Right atrium auricular region (tissue), 2 donors: ENCODE measurements around the gene CEP78. TPM values are rescaled to one million over a fixed set of nuclear protein-coding genes. Genes with fewer than 3 reads are reported as not detected.

Experiments used
- DNase-seq: peaks from one replicate; pipeline ENCODE4 v3.0.0-alpha.2; 2019; ENCODE audit warnings: low spot score
- H3K27ac ChIP-seq, 2 donors: fragments of 200-600 bp; sonication (generic); 1 replicate in 1 of 2; 2 replicates in 1 of 2; pipeline ENCODE4 v1.5.1; 2016 to 2019
- H3K27me3 ChIP-seq, 2 donors: fragments of 200-600 bp; sonication (generic); one replicate each; pipeline versions ENCODE4 v1.5.1 to v1.6.0; 2017 to 2019
- H3K36me3 ChIP-seq: fragments of 200-600 bp; sonication (generic); one replicate; pipeline ENCODE4 v1.5.1; 2016
- H3K4me1 ChIP-seq, 2 donors: fragments of 200-600 bp; sonication (generic); one replicate each; pipeline versions ENCODE4 v1.5.1 to v1.6.0; 2017 to 2019
- H3K4me3 ChIP-seq, 2 donors: fragments of 200-600 bp; sonication (generic); 1 replicate in 1 of 2; 2 replicates in 1 of 2; pipeline ENCODE4 v1.5.1; 2017 to 2019; ENCODE audit warnings: mild to moderate bottlenecking in 1 of 2, moderate library complexity in 1 of 2
- H3K9me3 ChIP-seq, 2 donors: fragments of 200-600 bp; sonication (generic); one replicate each; pipeline ENCODE4 v1.5.1; 2019
- total RNA-seq, 2 donors: library from RNA; depleted of rRNA; stranded (reverse); fragments of >200 nt; gene quantifications; one replicate each; pipeline ENCODE4 v1.1.0, GENCODE V29; 2016
- TF ChIP-seq, protein P1 (sequence below), 2 donors: fragments of 200-600 bp; sonication (generic); IDR thresholded peaks; one replicate each; pipeline ENCODE4 v1.5.1; 2019; ENCODE audit warnings: antibody characterized with exemption in 2 of 2

The CEP78 gene
- total RNA-seq, 2 donors from 2014 or later: 2.4 to 4.2 TPM

DNA sequence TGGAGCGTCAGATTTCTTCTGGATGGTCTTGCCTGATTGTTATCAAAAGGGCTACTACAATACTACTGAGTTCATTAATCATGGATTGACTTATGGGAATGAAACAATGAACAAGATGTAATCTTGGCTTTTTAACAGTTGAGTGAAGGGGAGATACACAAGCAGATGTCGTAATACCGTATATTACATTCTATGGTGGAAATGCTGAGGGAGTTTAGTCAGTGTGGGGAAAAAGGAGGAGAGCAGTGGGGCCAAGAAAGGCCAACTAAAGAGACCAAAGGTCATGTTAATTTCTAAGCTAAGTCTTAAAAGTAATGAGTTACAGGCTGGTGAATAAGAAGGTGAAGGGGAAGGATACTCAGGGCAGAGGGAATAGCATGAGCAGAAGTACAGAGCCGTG is 32.0 kb downstream of the CEP78 start:
- Histone ChIP-seq H3K27me3 (no peaks in the 10 kb centered on the region), H3K9me3 (no peaks in the 10 kb centered on the region), H3K36me3 (peaks cover 27% of the 10 kb centered on the region), H3K27ac (no peak overlapping the region), H3K4me1 (no peaks in the 10 kb centered on the region), H3K4me3 (no peak overlapping the region)
- no peak for DNase-seq
- TF ChIP-seq, protein P1, sequence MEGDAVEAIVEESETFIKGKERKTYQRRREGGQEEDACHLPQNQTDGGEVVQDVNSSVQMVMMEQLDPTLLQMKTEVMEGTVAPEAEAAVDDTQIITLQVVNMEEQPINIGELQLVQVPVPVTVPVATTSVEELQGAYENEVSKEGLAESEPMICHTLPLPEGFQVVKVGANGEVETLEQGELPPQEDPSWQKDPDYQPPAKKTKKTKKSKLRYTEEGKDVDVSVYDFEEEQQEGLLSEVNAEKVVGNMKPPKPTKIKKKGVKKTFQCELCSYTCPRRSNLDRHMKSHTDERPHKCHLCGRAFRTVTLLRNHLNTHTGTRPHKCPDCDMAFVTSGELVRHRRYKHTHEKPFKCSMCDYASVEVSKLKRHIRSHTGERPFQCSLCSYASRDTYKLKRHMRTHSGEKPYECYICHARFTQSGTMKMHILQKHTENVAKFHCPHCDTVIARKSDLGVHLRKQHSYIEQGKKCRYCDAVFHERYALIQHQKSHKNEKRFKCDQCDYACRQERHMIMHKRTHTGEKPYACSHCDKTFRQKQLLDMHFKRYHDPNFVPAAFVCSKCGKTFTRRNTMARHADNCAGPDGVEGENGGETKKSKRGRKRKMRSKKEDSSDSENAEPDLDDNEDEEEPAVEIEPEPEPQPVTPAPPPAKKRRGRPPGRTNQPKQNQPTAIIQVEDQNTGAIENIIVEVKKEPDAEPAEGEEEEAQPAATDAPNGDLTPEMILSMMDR (IDR thresholded peaks at IDR 0.05): no peak

DNA sequence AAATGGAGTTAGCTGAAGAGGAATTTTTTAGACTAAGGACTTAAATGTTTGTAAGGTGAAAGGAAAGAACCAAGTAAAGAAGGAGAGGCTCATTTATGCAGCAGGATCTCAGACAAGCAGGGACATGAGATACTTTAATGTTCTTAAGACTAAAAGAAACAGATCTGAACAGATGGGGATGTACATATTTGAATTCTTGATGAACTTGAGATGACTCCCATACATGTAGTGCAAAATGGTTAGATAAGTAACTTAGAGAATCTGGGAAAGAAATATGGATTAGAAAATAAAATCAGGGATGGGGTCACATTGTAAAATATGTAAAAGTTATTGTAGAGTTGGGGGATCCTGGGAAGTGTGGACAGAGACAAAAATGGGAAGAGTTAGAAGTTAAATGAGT is 33.9 kb downstream of the CEP78 start:
- peaks cover 27% of the 10 kb centered on the region for H3K36me3 ChIP-seq
- no peaks in the 10 kb centered on the region for H3K9me3 ChIP-seq
- TF ChIP-seq, protein P1 (IDR thresholded peaks at IDR 0.05): no peak
- H3K4me1 ChIP-seq: no peaks in the 10 kb centered on the region
- no peaks in the 10 kb centered on the region for H3K27me3 ChIP-seq
- no peak overlapping the region for H3K27ac ChIP-seq
- no peak for DNase-seq
- no peak overlapping the region for H3K4me3 ChIP-seq

DNA sequence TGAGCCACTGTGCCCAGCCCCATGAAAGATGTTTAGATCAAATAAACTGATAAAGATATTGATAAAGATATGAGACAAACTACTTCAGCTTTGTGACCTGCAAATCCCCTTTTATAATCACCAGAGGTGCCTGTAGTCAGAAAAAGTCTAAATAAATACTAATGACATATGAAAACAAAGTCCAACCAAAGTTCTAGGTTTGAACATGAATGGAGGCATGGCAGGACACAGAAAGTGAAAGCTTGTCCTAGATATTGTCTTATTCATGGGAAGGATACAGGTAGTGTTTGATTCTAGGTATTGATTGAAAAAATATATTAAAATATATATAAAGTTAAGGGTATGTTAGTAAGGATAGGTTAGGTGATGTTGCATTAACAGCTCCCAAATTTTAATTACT is 36.4 kb downstream of the CEP78 start:
- no peaks in the 10 kb centered on the region for H3K9me3 ChIP-seq
- no peaks in the 10 kb centered on the region for H3K27me3 ChIP-seq
- no peak overlapping the region for H3K27ac ChIP-seq
- no peak overlapping the region for H3K4me3 ChIP-seq
- no peaks in the 10 kb centered on the region for H3K4me1 ChIP-seq
- H3K36me3 ChIP-seq: peaks cover 6% of the 10 kb centered on the region
- no peak for DNase-seq
- TF ChIP-seq, protein P1 (IDR thresholded peaks at IDR 0.05): no peak

DNA sequence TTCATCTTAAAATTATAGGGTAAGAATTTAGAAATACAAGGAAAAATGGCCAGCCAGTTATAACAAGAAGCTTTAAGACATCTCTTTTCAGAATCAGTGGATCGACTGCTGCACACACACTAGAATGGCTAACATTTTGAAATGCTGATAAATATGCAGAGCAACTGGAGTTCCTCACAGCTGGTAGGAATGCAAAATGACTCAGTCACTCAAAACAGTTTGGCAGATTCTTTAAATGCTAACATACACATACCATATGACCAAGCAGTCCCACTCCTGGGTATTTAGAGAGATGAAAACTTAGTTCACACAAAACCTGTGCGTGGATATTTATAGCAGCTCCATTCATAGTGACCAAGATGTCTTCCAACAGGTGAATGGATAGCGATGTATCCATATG is 37.9 kb downstream of the CEP78 start:
- H3K36me3 ChIP-seq: no peaks in the 10 kb centered on the region
- H3K27me3 ChIP-seq: no peaks in the 10 kb centered on the region
- DNase-seq: no peak
- TF ChIP-seq, protein P1 (IDR thresholded peaks at IDR 0.05): no peak
- no peaks in the 10 kb centered on the region for H3K9me3 ChIP-seq
- H3K4me3 ChIP-seq: no peak overlapping the region
- no peak overlapping the region for H3K27ac ChIP-seq
- no peaks in the 10 kb centered on the region for H3K4me1 ChIP-seq

DNA sequence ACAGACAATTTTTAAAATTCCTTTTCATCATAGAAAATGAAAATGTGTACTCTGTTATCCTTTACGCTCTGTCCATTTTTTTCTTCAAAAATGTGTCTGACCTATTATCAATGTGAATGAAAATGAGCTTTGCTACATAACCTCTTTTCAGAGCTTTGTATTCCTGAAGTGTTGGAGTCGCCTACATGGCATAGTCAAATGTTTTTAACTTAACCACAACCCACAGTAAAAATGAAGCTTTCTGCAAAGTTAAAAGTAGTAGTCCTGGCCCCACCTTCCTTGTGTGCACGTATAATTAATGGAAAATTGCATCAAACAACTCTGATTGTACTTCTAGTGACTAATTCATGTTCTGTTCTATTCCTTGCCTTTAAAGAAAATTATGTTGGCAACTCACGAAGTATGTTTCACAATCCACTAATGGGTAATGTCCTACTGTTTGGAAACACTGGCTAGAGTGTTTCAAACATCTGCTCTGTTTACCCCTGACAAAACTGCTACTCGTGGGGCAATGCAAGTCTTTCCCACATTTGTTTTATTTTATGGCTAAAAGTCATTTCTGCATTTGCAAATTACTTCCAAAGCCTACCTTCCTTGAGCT is 42.4 kb downstream of the CEP78 start:
- H3K36me3 ChIP-seq: no peaks in the 10 kb centered on the region
- no peaks in the 10 kb centered on the region for H3K27me3 ChIP-seq
- no peak for DNase-seq
- peaks cover 0 to 15% of the 10 kb centered on the region in 2 donors for H3K4me1 ChIP-seq
- no peak overlapping the region for H3K27ac ChIP-seq
- no peaks in the 10 kb centered on the region for H3K9me3 ChIP-seq
- TF ChIP-seq, protein P1 (IDR thresholded peaks at IDR 0.05): no peak
- H3K4me3 ChIP-seq: no peak overlapping the region

DNA sequence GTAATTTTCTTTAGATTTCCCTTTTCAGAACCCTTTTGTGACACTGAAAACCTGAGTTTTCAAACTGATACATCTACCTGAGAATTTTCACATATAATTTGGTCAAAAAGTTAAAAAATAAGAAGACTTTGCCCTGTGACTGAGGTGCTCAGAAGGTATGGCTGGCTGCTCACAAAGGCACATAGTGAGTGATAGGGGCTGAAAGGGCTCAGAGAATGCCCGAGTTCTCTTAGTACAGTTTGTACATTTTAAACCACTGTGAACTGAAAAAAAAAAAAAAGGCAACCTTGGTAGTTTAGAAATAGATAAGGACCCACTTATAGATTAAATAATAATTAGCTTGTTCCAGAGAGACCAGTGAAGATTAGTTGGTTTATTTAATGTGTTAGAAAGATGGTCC is 42.9 kb downstream of the CEP78 start:
- Histone ChIP-seq H3K4me1 (peaks cover 0 to 15% of the 10 kb centered on the region in 2 donors), H3K9me3 (no peaks in the 10 kb centered on the region), H3K36me3 (no peaks in the 10 kb centered on the region), H3K27ac (no peak overlapping the region), H3K27me3 (no peaks in the 10 kb centered on the region), H3K4me3 (no peak overlapping the region)
- DNase-seq: no peak
- TF ChIP-seq, protein P1 (IDR thresholded peaks at IDR 0.05): no peak
